Left hindlimb (tissue), 1 donor: ENCODE measurements around the gene C2CD3.
A peak's percentile ranks its signal among the peaks of the same experiment; 100 is the strongest.

Experiments
- DNase-seq: peaks from one replicate; pipeline ENCODE4 v3.0.0-alpha.2; 2018

The C2CD3 gene

GRCh38 chr11:74018331-74019005, 152.3 kb downstream of the C2CD3 start:
- peak; percentile 62 for DNase-seq

GRCh38 chr11:74017631-74018030, 153.2 kb downstream of the C2CD3 start:
- DNase-seq = no peak

- DNase-seq = no peak
Observed at GRCh38 chr11:74015919-74016684, 154.7 kb downstream of the C2CD3 start.

- no peak for DNase-seq
Observed at GRCh38 chr11:74014880-74015279, 155.9 kb downstream of the C2CD3 start.

GRCh38 chr11:74013141-74013540, 157.7 kb downstream of the C2CD3 start:
- no peak for DNase-seq

- DNase-seq = no peak
Observed at GRCh38 chr11:74012074-74012809, 158.6 kb downstream of the C2CD3 start.

- DNase-seq = no peak
Observed at GRCh38 chr11:74011360-74012073, 159.3 kb downstream of the C2CD3 start.

GRCh38 chr11:74010306-74011300, 160.2 kb downstream of the C2CD3 start:
- DNase-seq = no peak

- DNase-seq = no peak
Observed at GRCh38 chr11:74009675-74010305, 161.0 kb downstream of the C2CD3 start.

GRCh38 chr11:74009230-74009547, 161.6 kb downstream of the C2CD3 start:
- no peak for DNase-seq

GRCh38 chr11:74008373-74009229, 162.2 kb downstream of the C2CD3 start, which contains the start of gene UCP3:
TSS of gene UCP3 (minus strand) at chr11:74009085. CDS start at chr11:74007042, 2,043 bp downstream.
- DNase-seq = no peak

- no peak for DNase-seq
Observed at GRCh38 chr11:74007691-74008372, 163.0 kb downstream of the C2CD3 start.

GRCh38 chr11:74006743-74007304, 164.0 kb downstream of the C2CD3 start:
- no peak for DNase-seq

GRCh38 chr11:74005721-74006517, 164.9 kb downstream of the C2CD3 start:
- DNase-seq = no peak

GRCh38 chr11:74004759-74005615, 165.8 kb downstream of the C2CD3 start:
- no peak for DNase-seq

GRCh38 chr11:74004046-74004695, 166.6 kb downstream of the C2CD3 start:
- DNase-seq = no peak

GRCh38 chr11:74002832-74003231, 168.0 kb downstream of the C2CD3 start:
- no peak for DNase-seq
